Lung (tissue), 12 donors: Measurements from ENCODE around the gene STUM. TPM values are rescaled to one million over a fixed set of nuclear protein-coding genes. Genes with fewer than 3 reads are reported as not detected.

Experiments
- ATAC-seq: fragments of 200-7000 bp; cut with Tn5 transposase; one replicate; pipeline ENCODE4 v1.9.1; 2020; ENCODE audit warnings: moderate number of reproducible peaks; ENCODE audit not compliant: insufficient read depth, low FRiP score
- DNase-seq, 3 donors: peaks; one replicate each; pipeline ENCODE4 v3.0.0-alpha.2; 2013 to 2017
- H3K27ac ChIP-seq, 2 donors: one replicate each; pipeline ENCODE4 v1.5.1; 2013; ENCODE audit warnings: mild to moderate bottlenecking in 2 of 2, moderate library complexity in 2 of 2, control low read depth in 1 of 2, inconsistent platforms in 1 of 2, low read depth in 1 of 2, low read length in 1 of 2
- H3K27me3 ChIP-seq, 3 donors: one replicate each; pipeline ENCODE4 v1.5.1; 2013; ENCODE audit warnings: low read length in 2 of 3; ENCODE audit not compliant: control insufficient read depth in 3 of 3, insufficient read depth in 3 of 3
- H3K36me3 ChIP-seq, 4 donors: one replicate each; pipeline ENCODE4 v1.5.1; 2013; ENCODE audit warnings: low read length in 4 of 4, mild to moderate bottlenecking in 1 of 4, moderate library complexity in 1 of 4; ENCODE audit not compliant: control insufficient read depth in 4 of 4, insufficient read depth in 4 of 4
- H3K4me1 ChIP-seq, 5 donors: one replicate each; pipeline ENCODE4 v1.5.1; 2013; ENCODE audit warnings: low read length in 5 of 5, mild to moderate bottlenecking in 2 of 5, moderate library complexity in 1 of 5; ENCODE audit not compliant: control insufficient read depth in 5 of 5, insufficient read depth in 5 of 5
- H3K4me3 ChIP-seq: one replicate; pipeline ENCODE4 v1.5.1; 2013; ENCODE audit warnings: mild to moderate bottlenecking, control low read depth, moderate library complexity
- H3K9ac ChIP-seq, 2 donors: one replicate each; pipeline ENCODE4 v1.5.1; 2013; ENCODE audit warnings: low read length in 2 of 2, control low read depth in 1 of 2; ENCODE audit not compliant: insufficient read depth in 1 of 2
- H3K9me3 ChIP-seq, 4 donors: one replicate each; pipeline ENCODE4 v1.5.1; 2013; ENCODE audit warnings: low read length in 3 of 4, mild to moderate bottlenecking in 1 of 4, moderate library complexity in 1 of 4; ENCODE audit not compliant: control insufficient read depth in 4 of 4, insufficient read depth in 3 of 4
- WGBS, 2 donors: extraction: QIAGEN DNeasy Blood & Tissue Kit; methylation state at CpG; one replicate each; pipeline ENCODE4 v1.1.7; 2013; 5-methylcytosine and 5-hydroxymethylcytosine counted together
- polyA plus RNA-seq, 2 donors: library from polyadenylated mRNA; stranded (reverse); fragments of 200-250 nt; gene quantifications; one replicate each; pipeline ENCODE4 v1.2.1, GENCODE V29; 2013
- total RNA-seq, 2 donors: library from RNA; depleted of rRNA in 1 of 2; stranded (reverse); fragments of >200 nt in 1 of 2; gene quantifications; one replicate each; pipeline ENCODE4 v1.2.1, GENCODE V29; 2014 to 2021
- TF ChIP-seq, protein P1 (sequence below): IDR thresholded peaks from 2 replicates; pipeline ENCODE4 v1.5.1; 2012; ENCODE audit warnings: mild to moderate bottlenecking; ENCODE audit errors: control extremely low read depth, extremely low read depth
- donor health status: control.
- donor health status: control.
- donor health status: Bipolar disorder and iron deficiency.
- donor health status: healthy.
- donor health status: DM: yes; HTN: yes; CAD: no.

The STUM gene
- total and polyA plus RNA-seq, 4 donors = 0.09 to 0.58 (median 0.48) TPM

DNA sequence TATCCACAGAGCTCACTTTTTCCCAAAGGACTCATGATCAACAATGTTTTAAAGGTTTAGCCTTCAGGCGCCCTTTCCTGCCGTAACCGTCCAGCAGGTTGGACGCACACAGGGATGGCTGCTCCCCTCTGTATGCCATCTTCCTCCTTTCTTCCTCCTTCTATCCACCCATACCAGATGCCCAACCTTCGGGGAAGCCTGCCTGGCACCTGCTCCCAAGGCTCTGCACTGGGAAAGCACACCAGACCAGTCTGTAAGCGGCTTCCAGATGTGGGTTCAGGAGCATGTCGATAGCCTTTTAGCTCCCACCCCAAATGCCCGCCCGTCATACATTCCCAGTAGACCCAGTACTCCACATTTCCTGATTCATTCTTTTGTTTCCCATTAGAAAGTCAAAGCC is 52.9 kb downstream of the STUM start:
- Histone ChIP-seq H3K36me3 (no peaks in the 10 kb centered on the region), H3K9me3 (no peaks in the 10 kb centered on the region), H3K27me3 (no peaks in the 10 kb centered on the region), H3K4me1 (peaks cover 0 to 32% (median 10%) of the 10 kb centered on the region in 5 donors), H3K4me3 (no peak overlapping the region), H3K9ac (no peak overlapping the region), H3K27ac (no peak overlapping the region)
- TF ChIP-seq, protein P1, sequence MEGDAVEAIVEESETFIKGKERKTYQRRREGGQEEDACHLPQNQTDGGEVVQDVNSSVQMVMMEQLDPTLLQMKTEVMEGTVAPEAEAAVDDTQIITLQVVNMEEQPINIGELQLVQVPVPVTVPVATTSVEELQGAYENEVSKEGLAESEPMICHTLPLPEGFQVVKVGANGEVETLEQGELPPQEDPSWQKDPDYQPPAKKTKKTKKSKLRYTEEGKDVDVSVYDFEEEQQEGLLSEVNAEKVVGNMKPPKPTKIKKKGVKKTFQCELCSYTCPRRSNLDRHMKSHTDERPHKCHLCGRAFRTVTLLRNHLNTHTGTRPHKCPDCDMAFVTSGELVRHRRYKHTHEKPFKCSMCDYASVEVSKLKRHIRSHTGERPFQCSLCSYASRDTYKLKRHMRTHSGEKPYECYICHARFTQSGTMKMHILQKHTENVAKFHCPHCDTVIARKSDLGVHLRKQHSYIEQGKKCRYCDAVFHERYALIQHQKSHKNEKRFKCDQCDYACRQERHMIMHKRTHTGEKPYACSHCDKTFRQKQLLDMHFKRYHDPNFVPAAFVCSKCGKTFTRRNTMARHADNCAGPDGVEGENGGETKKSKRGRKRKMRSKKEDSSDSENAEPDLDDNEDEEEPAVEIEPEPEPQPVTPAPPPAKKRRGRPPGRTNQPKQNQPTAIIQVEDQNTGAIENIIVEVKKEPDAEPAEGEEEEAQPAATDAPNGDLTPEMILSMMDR = no peak
- WGBS, 2 donors = 95 to 98% methylated on average over 9 of the region's 9 CpGs
- DNase-seq = no peak
- ATAC-seq = no peak

DNA sequence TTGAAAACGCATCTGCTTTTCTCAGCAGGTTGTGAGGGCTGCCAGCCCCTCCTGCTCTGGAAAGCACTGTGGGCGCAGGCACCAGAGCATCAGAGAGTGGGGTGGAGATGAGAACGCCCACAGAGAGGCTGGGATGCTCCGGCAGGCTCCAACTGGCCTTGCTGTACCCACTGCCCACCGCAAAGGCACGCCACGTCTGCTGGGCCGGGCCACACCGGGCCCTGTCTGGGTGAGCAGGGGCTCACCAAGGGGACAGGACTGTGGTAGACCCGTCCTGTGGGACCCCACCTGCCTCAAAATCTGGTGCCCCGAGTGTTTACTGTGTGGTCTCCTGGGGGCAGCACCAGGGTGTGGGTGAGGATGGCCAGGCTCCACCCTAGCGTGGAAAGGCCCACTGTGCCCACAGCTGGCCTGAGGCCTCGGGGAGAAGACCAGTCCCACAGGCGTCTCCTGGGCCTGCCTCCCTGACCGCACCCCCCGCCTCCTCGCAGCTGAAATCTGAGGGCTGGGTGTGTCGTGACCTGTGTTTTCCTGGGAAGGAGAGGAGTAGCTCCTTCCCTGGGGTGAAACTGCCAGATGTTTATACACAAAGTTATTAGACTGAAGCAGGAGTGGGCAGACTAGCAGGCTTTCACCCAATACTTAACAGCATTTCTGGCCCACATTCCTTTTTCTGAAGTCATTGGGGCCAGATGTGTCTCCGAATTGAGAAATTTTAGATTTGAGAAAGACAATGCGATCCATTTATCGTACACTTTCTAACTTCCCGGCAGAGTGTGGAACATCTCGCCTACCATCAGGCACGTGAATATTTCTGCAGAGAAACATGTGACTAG is 53.8 kb downstream of the STUM start:
- Histone ChIP-seq H3K9me3 (no peaks in the 10 kb centered on the region), H3K9ac (peak overlapping the region in 1 of 2 donors; percentile 11), H3K36me3 (no peaks in the 10 kb centered on the region), H3K27ac (peak overlapping the region; percentile 34 to 76), H3K4me3 (no peak overlapping the region), H3K27me3 (no peaks in the 10 kb centered on the region), H3K4me1 (peaks cover 0 to 32% (median 10%) of the 10 kb centered on the region in 5 donors)
- WGBS, 2 donors = 76 to 81% methylated on average over 24 of the region's 24 CpGs
- DNase-seq (peak in 2 of 3 donors; percentile 53 to 58), ATAC-seq (peak; percentile 56)
- TF ChIP-seq, protein P1 = no peak

DNA sequence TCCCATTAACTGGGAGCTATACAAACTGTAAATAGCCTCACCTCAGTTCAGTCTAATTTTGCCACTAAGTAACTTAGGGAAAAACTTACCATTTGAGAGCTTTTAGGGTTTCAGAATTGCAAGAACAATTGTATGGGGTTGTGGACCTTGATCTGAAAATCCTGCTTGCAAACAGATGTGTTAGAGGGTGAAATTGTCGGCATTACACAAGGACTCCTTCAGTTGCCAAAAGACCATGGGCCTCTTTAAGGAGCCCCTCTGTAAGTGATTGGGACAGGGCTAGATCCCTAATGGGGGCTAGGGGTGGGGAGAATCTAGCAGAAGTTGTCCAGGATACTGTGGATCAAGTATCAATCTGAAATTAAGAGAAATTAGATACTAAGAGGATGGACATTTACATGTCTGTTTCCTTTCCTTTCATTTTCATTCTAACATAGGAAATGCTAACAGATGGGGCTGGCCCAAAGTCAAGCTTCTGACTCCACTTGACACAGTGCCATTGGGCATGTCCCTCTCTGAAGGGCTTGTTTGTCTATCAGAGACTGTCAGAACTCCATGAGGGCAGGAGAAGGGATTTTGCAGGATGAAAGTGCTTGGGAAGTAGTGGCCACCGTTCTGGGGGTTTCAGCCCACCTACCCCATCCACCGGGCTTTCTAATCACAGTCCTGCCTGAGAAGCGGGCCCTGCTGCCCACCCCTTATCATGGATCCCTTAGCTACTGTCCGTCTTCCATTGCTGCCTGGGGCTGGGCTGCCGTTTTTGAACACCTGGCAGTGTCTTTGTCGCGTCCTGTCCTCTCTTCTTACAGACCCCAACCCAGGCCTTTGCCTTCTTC is 54.7 kb downstream of the STUM start:
- Histone ChIP-seq H3K4me1 (peaks cover 0 to 32% (median 10%) of the 10 kb centered on the region in 5 donors), H3K36me3 (no peaks in the 10 kb centered on the region), H3K27me3 (no peaks in the 10 kb centered on the region), H3K27ac (peak overlapping the region; percentile 28 to 76), H3K9ac (peak overlapping the region in 1 of 2 donors; percentile 8), H3K4me3 (no peak overlapping the region), H3K9me3 (no peaks in the 10 kb centered on the region)
- WGBS, 2 donors = 65 to 76% methylated on average over 8 of the region's 8 CpGs
- DNase-seq = peak; percentile 61 to 78 (median 76)
- ATAC-seq = no peak
- TF ChIP-seq, protein P1 = no peak
